GM21619 (cell line): ENCODE data around the gene SSBP4.

Source experiments
- ATAC-seq: cut with Tn5 transposase; IDR thresholded peaks from one replicate; pipeline ENCODE4 v1.9.1; 2021; ENCODE audit not compliant: unreplicated experiment

The SSBP4 gene

DNA sequence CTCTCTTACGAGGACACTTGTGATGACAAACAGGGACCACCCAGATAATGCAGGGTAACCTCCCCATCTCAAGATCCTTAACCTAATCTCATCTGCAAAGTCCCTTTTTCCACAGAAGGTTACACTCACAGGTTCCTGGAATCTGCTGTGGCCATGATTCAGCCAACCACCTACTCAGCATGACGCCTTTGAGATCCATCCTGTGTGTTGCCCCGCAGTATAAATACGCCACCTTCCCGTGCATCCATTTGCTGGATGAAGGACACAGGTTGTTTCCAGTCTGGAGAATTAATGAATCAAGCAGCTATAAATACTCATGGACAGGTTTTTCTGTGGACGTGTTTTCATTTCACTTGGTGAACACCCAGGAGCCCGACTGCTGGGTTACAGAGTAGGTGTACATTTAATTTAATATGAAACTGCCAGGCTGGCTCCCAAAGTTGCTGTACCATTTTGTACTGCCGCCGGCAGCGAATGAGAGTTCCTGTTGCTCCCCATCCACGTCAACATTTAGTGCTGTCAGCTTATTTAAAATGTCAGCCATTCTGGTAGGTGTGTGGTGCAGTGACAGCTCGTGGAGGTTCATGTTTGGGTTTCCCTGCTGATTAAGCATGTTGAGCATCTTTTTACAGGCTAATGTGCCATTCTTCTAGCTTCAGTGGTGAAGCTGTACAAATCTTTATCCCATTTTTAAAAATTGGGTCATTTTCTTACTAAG lies 62.5 kb downstream of the SSBP4 start:
- ATAC-seq = no peak

- no peak for ATAC-seq
Measured at GRCh38 chr19:18483119-18483890, 64.1 kb downstream of the SSBP4 start.
